Endothelial cell of umbilical vein (primary cell): ENCODE data around the gene TTLL11. TPM values are rescaled to one million over a fixed set of nuclear protein-coding genes. Genes with fewer than 3 reads are reported as not detected.
A peak's percentile ranks its signal among the peaks of the same experiment; 100 is the strongest.

Experiments
- BruUV-seq: library from RNA; stranded (reverse); fragments of 400-500 nt; replicated peaks from 2 replicates; lab custom pipeline; 2021; lab: Mats Ljungman, UMichigan
- CTCF ChIA-PET: fragments of 300-600, 350-600 bp; sonication (Branson Sonifier 250); formaldehyde crosslinking; loops from one replicate; lab custom pipeline; 2021; ENCODE audit warnings: antibody characterized with exemption, inconsistent platforms; lab: Charles Lee
- POLR2A ChIA-PET: fragments of 300-600, 350-600 bp; sonication (Branson Sonifier 250); formaldehyde crosslinking; loops from one replicate; lab custom pipeline; 2021; ENCODE audit warnings: antibody characterized with exemption, inconsistent platforms; lab: Charles Lee
- DNase-seq: peaks from one replicate; pipeline ENCODE4 v3.0.0-alpha.2; 2011; ENCODE audit warnings: low read depth, low spot score
- FAIRE-seq: peaks from 2 replicates; lab custom pipeline; 2011; peaks lifted over from hg19 to GRCh38; lab: Jason Lieb, UNC
- H2AFZ ChIP-seq: 2 replicates; pipeline ENCODE4 v1.6.0; 2012; ENCODE audit warnings: low read depth, low read length, control low read depth, inconsistent platforms
- H3K27ac ChIP-seq: 2 replicates; pipeline ENCODE4 v1.5.1; 2011; ENCODE audit warnings: low read depth, mild to moderate bottlenecking, control low read depth, low read length, moderate library complexity; ENCODE audit not compliant: insufficient read depth
- H3K27me3 ChIP-seq, 2 experiments: 2 replicates each; pipeline versions ENCODE4 v1.6.0 to v1.6.1; 2011; ENCODE audit warnings: low read length in 2 of 2, mixed read lengths in 1 of 2; ENCODE audit not compliant: control insufficient read depth in 2 of 2, insufficient read depth in 2 of 2
- H3K36me3 ChIP-seq, 2 experiments: 2 replicates in 1 of 2; 3 replicates in 1 of 2; pipeline ENCODE4 v1.5.1; 2011; ENCODE audit warnings: low read length in 2 of 2, mild to moderate bottlenecking in 1 of 2, moderate library complexity in 1 of 2; ENCODE audit not compliant: control insufficient read depth in 2 of 2, insufficient read depth in 2 of 2; ENCODE audit errors: extremely low read depth in 1 of 2
- H3K4me1 ChIP-seq: 3 replicates; pipeline ENCODE4 v1.5.1; 2011; ENCODE audit warnings: mild to moderate bottlenecking, low read length; ENCODE audit not compliant: control insufficient read depth, insufficient read depth; ENCODE audit errors: extremely low read depth
- H3K4me2 ChIP-seq: 2 replicates; pipeline ENCODE4 v1.6.1; 2011; ENCODE audit warnings: low read length, control low read depth, mixed read lengths; ENCODE audit not compliant: insufficient read depth
- H3K4me3 ChIP-seq, 3 experiments: fragments of 200-600 bp in 1 of 3; sonication (generic), shearing (Covaris generic) in 1 of 3; replicated peaks in 1 of 3; 2 replicates each; pipeline ENCODE4 v1.5.1; 2011 to 2016; ENCODE audit warnings: control low read depth in 3 of 3, low read length in 3 of 3, mild to moderate bottlenecking in 2 of 3, inconsistent platforms in 1 of 3, low read depth in 1 of 3, moderate library complexity in 1 of 3; ENCODE audit not compliant: insufficient read depth in 1 of 3
- H3K79me2 ChIP-seq: 2 replicates; pipeline ENCODE4 v1.6.0; 2012; ENCODE audit warnings: low read length, inconsistent platforms; ENCODE audit not compliant: control insufficient read depth, insufficient read depth
- H3K9ac ChIP-seq: replicated peaks from 2 replicates; pipeline ENCODE3; 2011; ENCODE audit warnings: low read length, control low read depth; ENCODE audit not compliant: insufficient read depth; ENCODE audit errors: extremely low read depth
- H3K9me1 ChIP-seq: replicated peaks from 3 replicates; pipeline ENCODE4 v1.6.0; 2011; ENCODE audit warnings: mild to moderate bottlenecking, low read length; ENCODE audit not compliant: control insufficient read depth, insufficient read depth; ENCODE audit errors: extremely low read depth
- H3K9me3 ChIP-seq: replicated peaks from 2 replicates; pipeline ENCODE4 v1.5.1; 2012; ENCODE audit warnings: low read length, inconsistent platforms; ENCODE audit not compliant: control insufficient read depth, insufficient read depth
- H4K20me1 ChIP-seq: replicated peaks from 2 replicates; pipeline ENCODE3; 2011; ENCODE audit warnings: mild to moderate bottlenecking, low read length; ENCODE audit not compliant: control insufficient read depth, insufficient read depth; ENCODE audit errors: extremely low read depth
- EZH2 ChIP-seq: IDR thresholded peaks from 2 replicates; pipeline ENCODE4 v1.6.1; 2012; ENCODE audit warnings: borderline replicate concordance, low read depth, mild to moderate bottlenecking, moderate library complexity, low read length, inconsistent platforms; ENCODE audit not compliant: severe bottlenecking
- FOS ChIP-seq: IDR thresholded peaks from 2 replicates; pipeline ENCODE4 v1.6.1; 2011; ENCODE audit warnings: mild to moderate bottlenecking, low read length, moderate library complexity, borderline replicate concordance; ENCODE audit not compliant: insufficient read depth
- GATA2 ChIP-seq: IDR thresholded peaks from 2 replicates; pipeline ENCODE4 v1.7.0; 2011; ENCODE audit warnings: low read depth, mild to moderate bottlenecking, moderate library complexity, mixed read lengths, low read length; ENCODE audit not compliant: insufficient read length, insufficient read depth
- JUN ChIP-seq: IDR thresholded peaks from 2 replicates; pipeline ENCODE4 v1.6.1; 2011; ENCODE audit warnings: borderline replicate concordance, low read depth; ENCODE audit not compliant: insufficient read length, insufficient read depth
- POLR2A ChIP-seq: IDR thresholded peaks from 2 replicates; pipeline ENCODE4 v1.6.1; 2012; ENCODE audit warnings: low read depth, mild to moderate bottlenecking, control low read depth, low read length
- POLR2AphosphoS5 ChIP-seq: IDR thresholded peaks from 2 replicates; pipeline ENCODE4 v1.6.1; 2012; ENCODE audit warnings: low read depth, mild to moderate bottlenecking, control low read depth, low read length, moderate library complexity; ENCODE audit not compliant: insufficient read depth
- dilution Hi-C: fragments of 300-500 bp; cut with MboI; formaldehyde crosslinking; loops from one replicate; pipeline ENCODE4 v1.15.0; 2019; ENCODE audit warnings: low sequenced_read_pairs; ENCODE audit not compliant: extremely low pct_ligation_motif_present
- intact Hi-C: fragments of 100-400 bp; cut with micrococcal nuclease; formaldehyde crosslinking; loops from one replicate; pipeline ENCODE4 v1.10.0; 2022
- polyA plus RNA-seq, 4 experiments: library from polyadenylated mRNA; depleted of rRNA in 3 of 4; stranded (reverse) in 3 of 4; unstranded in 1 of 4; fragments of >200 nt; gene quantifications; 2 replicates each; pipeline versions ENCODE4 v1.2.1 to v1.2.3, GENCODE V29; 2011 to 2012; ENCODE audit warnings: missing spikeins in 1 of 4
- total RNA-seq: library from RNA; stranded (reverse); gene quantifications from 2 replicates; pipeline ENCODE4 v1.2.3, GENCODE V29; 2021
- TF ChIP-seq, protein P1 (sequence below): IDR thresholded peaks from 2 replicates; pipeline ENCODE4 v1.6.1; 2011; ENCODE audit not compliant: insufficient read depth, insufficient read length
- TF ChIP-seq, protein P2 (sequence below), 2 donors: IDR thresholded peaks; 1 replicate in 1 of 2; 2 replicates in 1 of 2; pipeline ENCODE4 v1.5.1; 2011; ENCODE audit warnings: low read length in 2 of 2, mild to moderate bottlenecking in 2 of 2, moderate library complexity in 2 of 2, control low read depth in 1 of 2, inconsistent platforms in 1 of 2, low read depth in 1 of 2; ENCODE audit not compliant: insufficient read depth in 1 of 2; ENCODE audit errors: extremely low read depth in 1 of 2

The TTLL11 gene
- total and polyA plus RNA-seq, 2 donors (not counting 3 experiments of a cell fraction or from before 2014, with no cell fraction given): 4.9 to 5.1 TPM

DNA sequence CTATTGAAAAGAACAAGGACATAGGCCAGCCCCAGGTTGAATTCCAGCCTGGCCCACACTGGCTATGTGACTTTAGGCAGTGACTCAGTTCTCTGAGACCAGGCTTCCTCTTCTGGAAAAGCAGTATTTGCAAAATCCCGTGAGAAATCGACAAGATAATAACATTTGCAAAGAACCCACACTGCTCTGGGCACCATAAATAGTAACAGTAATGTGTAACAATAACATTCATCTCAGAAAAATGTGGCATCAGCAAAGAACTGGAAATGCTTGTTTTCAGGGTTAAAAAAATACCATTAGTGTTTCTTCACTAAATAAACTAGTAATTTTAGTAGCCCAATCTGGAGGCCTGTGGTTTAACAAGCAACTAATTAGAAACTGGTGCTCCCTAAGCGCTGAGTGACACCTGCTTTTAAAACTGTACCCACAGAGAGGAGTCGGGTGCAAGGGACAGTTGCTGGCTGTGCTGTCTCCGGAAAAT is 148.4 kb downstream of the TTLL11 start:
- Histone ChIP-seq H3K4me3 (no peak overlapping the region), H3K9me3 (no peaks in the 10 kb centered on the region), H3K4me2 (no peak overlapping the region), H3K9me1 (no peaks in the 10 kb centered on the region), H4K20me1 (no peaks in the 10 kb centered on the region), H3K4me1 (peaks cover 4% of the 10 kb centered on the region), H3K27ac (no peak overlapping the region), H2AFZ (no peak overlapping the region), H3K27me3 (no peaks in the 10 kb centered on the region), H3K36me3 (no peaks in the 10 kb centered on the region), H3K79me2 (peaks cover 4% of the 10 kb centered on the region), H3K9ac (no peak overlapping the region)
- FAIRE-seq: peak; percentile 71
- ChIA-PET CTCF (interaction anchor here (1.5 kb wide), 1 partner anchor 19 kb away, joined by 4 read pairs; no protein-coding TSS in a partner anchor), POLR2A (no interaction called here)
- intact Hi-C loops (no loop called here), dilution Hi-C loops (no loop called here)
- TF ChIP-seq EZH2 (no peak), GATA2 (no peak), POLR2A (no peak), FOS (no peak), POLR2AphosphoS5 (no peak), JUN (no peak)
- TF ChIP-seq, protein P1, sequence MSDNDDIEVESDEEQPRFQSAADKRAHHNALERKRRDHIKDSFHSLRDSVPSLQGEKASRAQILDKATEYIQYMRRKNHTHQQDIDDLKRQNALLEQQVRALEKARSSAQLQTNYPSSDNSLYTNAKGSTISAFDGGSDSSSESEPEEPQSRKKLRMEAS: no peak
- TF ChIP-seq, protein P2, sequence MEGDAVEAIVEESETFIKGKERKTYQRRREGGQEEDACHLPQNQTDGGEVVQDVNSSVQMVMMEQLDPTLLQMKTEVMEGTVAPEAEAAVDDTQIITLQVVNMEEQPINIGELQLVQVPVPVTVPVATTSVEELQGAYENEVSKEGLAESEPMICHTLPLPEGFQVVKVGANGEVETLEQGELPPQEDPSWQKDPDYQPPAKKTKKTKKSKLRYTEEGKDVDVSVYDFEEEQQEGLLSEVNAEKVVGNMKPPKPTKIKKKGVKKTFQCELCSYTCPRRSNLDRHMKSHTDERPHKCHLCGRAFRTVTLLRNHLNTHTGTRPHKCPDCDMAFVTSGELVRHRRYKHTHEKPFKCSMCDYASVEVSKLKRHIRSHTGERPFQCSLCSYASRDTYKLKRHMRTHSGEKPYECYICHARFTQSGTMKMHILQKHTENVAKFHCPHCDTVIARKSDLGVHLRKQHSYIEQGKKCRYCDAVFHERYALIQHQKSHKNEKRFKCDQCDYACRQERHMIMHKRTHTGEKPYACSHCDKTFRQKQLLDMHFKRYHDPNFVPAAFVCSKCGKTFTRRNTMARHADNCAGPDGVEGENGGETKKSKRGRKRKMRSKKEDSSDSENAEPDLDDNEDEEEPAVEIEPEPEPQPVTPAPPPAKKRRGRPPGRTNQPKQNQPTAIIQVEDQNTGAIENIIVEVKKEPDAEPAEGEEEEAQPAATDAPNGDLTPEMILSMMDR (IDR thresholded peaks at IDR 0.05; ENCODE audit: extremely low read depth in 1 of 2, insufficient read depth in 1 of 2, low read depth in 1 of 2, low read length in 2 of 2): no peak
- DNase-seq: no peak
- no TSS peak for BruUV-seq
